Measurements from ENCODE around the gene SYS1.

DNA sequence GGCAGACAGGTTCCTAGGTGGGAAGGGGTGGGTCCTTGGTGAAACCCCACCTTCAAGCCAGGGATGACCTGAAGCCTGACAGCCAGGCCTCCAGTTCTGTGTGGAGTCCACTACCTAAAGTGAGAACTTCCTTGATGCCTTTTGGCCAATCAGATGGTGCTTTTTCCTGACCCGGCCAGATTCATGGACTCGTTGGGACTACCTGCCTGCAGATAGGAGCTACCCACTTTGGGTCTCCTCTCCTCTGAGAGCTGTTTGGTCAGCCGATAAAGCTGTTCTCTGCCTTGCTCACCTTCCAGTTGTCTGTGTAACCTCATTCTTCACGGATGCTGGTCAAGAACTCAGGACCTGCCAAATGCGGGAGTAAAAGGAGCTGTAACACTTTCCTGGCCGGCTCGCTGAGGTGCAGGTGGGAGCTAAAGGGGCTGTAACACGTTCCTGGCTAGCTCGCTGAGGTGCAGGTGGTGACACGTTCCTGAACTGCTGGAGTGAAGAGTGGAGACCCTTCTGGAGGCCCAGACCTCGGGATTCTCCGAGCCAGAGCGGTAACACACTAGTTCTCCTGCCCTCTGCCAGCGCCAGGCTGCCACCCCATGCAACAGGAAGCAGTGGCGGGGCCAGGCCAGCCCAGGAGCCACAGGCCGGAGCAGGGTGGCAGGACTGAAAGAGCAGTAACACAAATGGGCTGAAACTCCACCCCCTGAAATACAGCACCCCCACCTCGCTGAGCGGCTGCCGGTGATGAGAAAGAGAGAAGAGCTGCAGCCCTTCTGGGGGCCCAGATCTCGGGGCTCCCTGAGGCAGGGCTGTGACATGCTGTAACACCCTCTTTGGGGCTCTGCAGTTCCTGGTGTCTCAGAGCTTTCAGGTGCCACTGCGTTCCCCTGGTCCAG lies 31.5 kb downstream of the SYS1 start:
- TF ChIP-seq POLR2A (IDR thresholded peaks at IDR 0.05), result no peak
- no peak for TF ChIP-seq CTCF (IDR thresholded peaks at IDR 0.05)

Data from heart left ventricle (tissue), 13 donors.